Urinary bladder (tissue), 4 donors: ENCODE measurements around the gene ZNF467. TPM values are rescaled to one million over a fixed set of nuclear protein-coding genes. Genes with fewer than 3 reads are reported as not detected.

Experiments
- DNase-seq: peaks from one replicate; pipeline ENCODE4 v3.0.0-alpha.2; 2015; ENCODE audit errors: extremely low spot score
- H3K27ac ChIP-seq: one replicate; pipeline ENCODE4 v1.5.1; 2013; ENCODE audit warnings: low read depth, mild to moderate bottlenecking, moderate library complexity
- H3K36me3 ChIP-seq: one replicate; pipeline ENCODE4 v1.6.1; 2013; ENCODE audit warnings: mild to moderate bottlenecking, moderate library complexity; ENCODE audit not compliant: insufficient read depth
- H3K4me1 ChIP-seq: one replicate; pipeline ENCODE4 v1.6.1; 2013; ENCODE audit warnings: mild to moderate bottlenecking, moderate library complexity; ENCODE audit not compliant: insufficient read depth
- H3K4me3 ChIP-seq: one replicate; pipeline ENCODE4 v1.5.1; 2013; ENCODE audit warnings: low read depth, low read length
- WGBS: extraction: QIAGEN DNeasy Blood & Tissue Kit; methylation state at CpG from one replicate; pipeline ENCODE4 v1.1.7; 2013; 5-methylcytosine and 5-hydroxymethylcytosine counted together
- polyA plus RNA-seq: library from polyadenylated mRNA; stranded (reverse); fragments of 200-250 nt; gene quantifications from one replicate; pipeline ENCODE4 v1.2.3, GENCODE V29; 2013
- total RNA-seq: library from RNA; depleted of rRNA; stranded (reverse); fragments of >200 nt; gene quantifications from one replicate; pipeline ENCODE4 v1.2.3, GENCODE V29; 2014
- donor health status: healthy with polysubstance abuse.
- donor health status: healthy.

ZNF467 gene
- total and polyA plus RNA-seq, 2 donors: 2.1 to 9.5 TPM

DNA sequence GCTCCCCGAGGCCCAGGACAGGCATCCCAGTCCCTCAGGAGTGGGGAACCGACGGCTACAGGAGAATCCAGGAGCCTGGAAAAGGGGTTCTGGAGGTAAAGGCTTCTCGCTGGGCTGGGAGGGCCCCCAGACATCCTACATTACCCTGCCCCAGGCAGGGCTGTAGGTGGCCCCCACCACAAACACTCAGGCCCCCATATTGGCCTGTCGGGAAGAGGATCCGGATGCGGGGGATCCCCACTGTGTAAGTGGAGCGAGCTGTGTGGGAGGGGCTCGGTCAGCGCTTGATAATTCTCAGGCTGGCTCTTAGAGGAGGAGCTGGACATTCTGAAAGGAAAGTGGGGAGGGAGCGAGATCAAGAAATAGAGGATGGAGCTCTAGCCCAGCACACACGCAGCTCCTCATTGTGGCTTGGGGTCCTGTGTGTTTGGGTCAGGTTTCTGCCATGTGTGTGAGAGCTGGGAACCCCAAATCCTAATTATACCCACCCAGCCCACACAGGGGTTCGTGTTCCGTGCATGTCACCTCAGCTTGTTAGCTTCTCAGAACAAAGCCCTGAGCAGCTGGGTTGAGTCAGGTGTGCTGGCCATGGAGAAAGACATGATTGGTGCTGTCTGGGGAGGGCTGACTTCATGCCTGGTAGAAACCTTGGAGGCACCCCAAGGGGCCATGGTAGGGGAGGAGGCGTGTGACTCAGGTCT is 49.4 kb downstream of the ZNF467 start:
- H3K4me3 ChIP-seq: no peak overlapping the region
- H3K4me1 ChIP-seq: no peaks in the 10 kb centered on the region
- 96% methylated on average over 15 of the region's 15 CpGs for WGBS
- DNase-seq: no peak
- peaks cover 8% of the 10 kb centered on the region for H3K36me3 ChIP-seq
- H3K27ac ChIP-seq: no peak overlapping the region

DNA sequence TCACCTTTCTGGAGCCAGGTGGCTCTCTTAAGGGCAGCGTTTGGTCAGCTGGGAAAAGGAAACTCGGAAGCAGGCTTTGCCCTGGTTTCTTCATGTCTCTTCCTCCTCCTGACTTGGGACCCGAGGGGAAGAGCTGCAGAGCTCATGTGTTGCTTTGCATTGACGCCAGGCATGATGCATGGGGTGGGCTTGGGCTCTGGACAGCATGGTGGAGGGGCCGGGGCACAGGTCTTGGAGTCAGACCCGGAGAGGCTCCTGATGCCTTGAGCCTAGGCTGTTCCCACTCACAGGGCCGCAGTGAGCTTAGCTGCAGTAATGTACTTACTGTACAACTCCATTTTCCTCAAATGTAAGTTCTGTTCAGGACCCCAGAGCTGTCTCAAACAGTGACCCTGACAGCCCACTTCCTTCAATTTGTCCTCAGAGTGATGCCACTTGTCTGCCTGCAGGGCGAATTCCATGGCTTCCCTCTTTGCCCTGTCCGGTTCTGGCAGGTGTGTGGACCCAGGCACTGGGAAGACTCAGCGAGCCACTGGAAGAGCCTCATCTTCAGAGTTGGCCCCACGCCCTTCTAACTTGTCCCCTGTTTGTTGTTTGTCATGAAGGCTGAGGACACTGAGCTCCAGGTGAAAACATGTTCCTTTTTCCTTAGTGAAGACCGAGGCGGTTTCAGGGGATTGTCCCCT is 50.2 kb downstream of the ZNF467 start:
- no peak for DNase-seq
- Histone ChIP-seq H3K27ac (no peak overlapping the region), H3K4me1 (no peaks in the 10 kb centered on the region), H3K4me3 (no peak overlapping the region), H3K36me3 (peaks cover 8% of the 10 kb centered on the region)
- 93% methylated on average over 13 of the region's 13 CpGs for WGBS

DNA sequence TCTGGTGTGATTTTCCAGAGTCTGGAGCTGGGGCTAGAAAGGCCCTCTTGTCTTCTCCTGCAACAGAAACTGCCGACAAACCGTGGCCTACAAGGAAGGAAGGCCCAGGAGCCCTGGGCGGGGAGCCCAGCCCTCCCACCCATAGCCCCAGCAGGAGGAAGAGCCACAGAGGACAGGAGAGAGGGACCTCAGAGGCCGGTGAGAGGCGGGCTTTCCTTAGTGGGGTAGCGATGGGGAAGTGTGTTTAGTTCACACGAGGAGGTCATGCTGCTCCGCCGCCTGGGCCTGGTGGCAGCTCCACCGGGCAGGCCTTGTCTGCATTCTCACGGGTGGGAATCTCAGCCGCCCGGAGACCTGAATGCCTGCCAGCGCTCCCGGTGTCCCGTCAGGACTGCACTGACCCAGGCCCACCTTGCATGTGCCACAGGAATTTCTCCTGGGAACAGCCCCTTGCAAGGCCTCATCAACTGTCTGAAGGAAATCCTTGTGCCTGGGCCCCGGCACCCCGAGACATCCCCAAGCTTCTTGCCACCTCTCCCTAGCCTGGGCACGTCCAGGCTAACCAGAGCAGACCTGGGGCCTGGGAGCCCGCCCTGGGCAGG is 50.9 kb downstream of the ZNF467 start:
- 90% methylated on average over 20 of the region's 20 CpGs for WGBS
- DNase-seq: no peak
- Histone ChIP-seq H3K27ac (no peak overlapping the region), H3K4me3 (no peak overlapping the region), H3K4me1 (no peaks in the 10 kb centered on the region), H3K36me3 (peaks cover 8% of the 10 kb centered on the region)

DNA sequence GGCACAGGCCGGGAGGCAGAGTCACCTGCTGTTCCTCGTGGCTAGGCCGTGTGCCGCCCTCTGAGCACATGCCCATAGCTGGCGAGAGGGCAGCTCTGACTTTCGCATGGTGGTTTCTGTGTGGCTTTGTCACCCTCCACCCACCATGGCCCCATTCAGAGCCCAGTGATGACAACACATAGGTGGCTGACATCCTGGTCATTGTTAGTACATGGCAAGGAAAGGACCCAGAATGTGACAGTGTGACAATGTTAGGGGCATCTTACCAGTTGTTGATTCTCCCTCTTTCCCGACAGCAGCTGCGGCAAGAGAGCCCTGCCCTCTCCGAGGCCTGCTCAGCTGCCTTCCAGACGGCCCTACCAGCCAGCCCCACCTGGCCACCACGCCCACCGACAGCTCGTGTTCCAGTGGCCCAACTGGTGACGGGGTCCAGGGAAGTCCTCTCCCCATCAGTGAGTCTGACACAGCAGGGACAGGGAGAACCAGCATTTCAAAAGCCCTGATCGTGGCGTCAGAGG is 52.2 kb downstream of the ZNF467 start:
- DNase-seq: no peak
- Histone ChIP-seq H3K4me3 (no peak overlapping the region), H3K4me1 (no peaks in the 10 kb centered on the region), H3K36me3 (peaks cover 8% of the 10 kb centered on the region), H3K27ac (no peak overlapping the region)
- WGBS: 90% methylated on average over 16 of the region's 16 CpGs

DNA sequence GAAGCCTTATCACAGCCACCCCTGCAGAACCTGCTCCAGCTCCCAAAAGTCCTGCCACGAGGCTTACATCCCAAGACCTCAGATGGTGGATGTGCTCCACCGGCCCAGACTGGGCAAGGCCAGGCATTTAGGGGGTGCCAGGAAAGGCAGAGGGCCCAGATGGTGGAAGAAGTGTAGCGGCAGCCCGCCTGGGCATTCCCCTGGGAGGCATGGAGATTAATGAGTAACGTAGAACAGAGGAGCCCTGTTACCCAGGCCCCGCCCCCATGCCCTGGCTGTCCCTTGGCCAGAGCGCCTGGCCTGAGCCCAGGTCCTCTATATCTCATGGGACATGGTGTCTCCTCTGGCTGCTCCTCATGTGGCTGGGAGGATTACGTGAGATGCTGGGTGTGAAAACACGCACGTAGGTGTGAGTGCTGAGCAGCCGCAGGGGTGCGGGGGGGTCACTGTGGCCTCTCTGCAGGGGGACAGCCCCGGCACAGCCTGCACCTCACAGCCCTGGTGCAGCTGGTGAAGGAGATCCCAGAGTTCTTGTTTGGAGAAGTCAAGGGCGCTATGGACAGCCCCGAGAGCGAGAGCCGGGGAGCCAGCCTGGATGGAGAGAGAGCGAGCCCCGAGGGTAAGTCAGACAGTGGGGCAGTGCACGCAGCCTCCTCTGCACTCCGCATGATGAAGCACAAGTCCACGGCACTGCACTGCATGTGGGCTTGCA is 52.9 kb downstream of the ZNF467 start:
- WGBS: 83% methylated on average over 22 of the region's 22 CpGs
- H3K4me1 ChIP-seq: no peaks in the 10 kb centered on the region
- no peak for DNase-seq
- no peak overlapping the region for H3K4me3 ChIP-seq
- H3K36me3 ChIP-seq: peaks cover 8% of the 10 kb centered on the region
- H3K27ac ChIP-seq: no peak overlapping the region

DNA sequence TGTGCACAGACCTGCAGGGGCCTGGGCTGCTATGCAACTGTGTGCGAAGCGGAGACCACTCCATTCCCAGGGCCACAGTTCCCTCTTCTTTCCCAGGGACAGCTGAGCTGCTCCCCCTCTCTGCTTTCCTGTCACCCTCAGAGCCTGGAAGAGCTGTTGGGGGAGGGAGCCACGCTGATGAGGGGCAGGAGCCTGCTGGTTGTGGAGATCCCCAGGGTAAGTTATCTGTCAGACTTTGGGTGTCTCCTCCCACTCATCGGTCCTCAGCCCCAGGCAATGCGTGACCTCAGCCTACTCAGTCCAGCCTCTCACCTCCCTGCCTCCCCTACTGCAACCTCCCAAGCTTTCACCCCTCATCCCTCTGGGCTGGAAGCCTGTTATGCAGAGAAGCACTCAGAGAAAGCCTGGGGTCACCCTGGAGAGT is 53.5 kb downstream of the ZNF467 start:
- peaks cover 8% of the 10 kb centered on the region for H3K36me3 ChIP-seq
- peaks cover 1% of the 10 kb centered on the region for H3K4me1 ChIP-seq
- no peak overlapping the region for H3K27ac ChIP-seq
- 88% methylated on average over 5 of the region's 5 CpGs for WGBS
- DNase-seq: no peak
- H3K4me3 ChIP-seq: no peak overlapping the region

DNA sequence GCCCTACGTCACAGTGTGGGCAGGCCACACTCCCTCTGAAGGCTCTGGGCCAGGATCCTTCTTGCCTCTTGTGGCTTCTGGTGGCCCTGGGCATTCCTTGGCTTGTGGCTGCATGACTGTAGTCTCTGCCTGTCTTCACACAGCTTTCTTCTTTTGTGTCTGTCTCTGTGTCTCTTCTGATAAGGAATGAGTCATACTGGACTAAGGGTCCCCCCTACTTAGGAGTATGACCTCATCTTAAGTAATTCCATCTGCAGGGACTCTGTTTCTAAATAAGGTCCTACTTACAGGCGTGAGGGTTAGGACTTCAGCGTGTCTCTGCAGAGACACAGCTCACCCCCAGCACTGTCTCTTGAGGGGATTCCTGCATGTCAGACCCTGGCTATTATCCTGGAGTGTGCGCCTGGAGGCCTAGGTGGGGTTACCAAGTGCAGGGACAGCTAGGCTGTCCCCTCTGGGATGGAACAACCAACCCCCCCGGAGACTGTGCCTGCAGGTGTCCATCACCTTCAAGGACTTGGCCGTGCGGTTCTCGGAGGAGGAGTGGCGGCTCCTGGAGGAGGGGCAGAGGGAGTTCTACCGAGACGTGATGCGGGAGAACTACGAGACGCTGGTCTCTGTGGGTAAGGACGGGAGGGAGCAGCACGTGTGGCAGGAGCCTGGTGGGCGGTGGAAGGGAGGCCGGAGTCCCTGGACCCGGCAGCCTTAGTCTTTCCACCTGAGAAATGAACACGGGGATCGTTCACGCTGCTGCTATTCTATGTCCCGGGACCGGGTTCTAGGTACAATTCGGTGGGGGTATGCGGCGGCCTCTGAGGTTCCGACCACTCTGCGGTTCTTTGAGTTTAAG is 54.1 kb downstream of the ZNF467 start:
- H3K4me1 ChIP-seq: peaks cover 1% of the 10 kb centered on the region
- H3K27ac ChIP-seq: no peak overlapping the region
- no peak overlapping the region for H3K4me3 ChIP-seq
- H3K36me3 ChIP-seq: peaks cover 8% of the 10 kb centered on the region
- no peak for DNase-seq
- 90% methylated on average over 29 of the region's 29 CpGs for WGBS

DNA sequence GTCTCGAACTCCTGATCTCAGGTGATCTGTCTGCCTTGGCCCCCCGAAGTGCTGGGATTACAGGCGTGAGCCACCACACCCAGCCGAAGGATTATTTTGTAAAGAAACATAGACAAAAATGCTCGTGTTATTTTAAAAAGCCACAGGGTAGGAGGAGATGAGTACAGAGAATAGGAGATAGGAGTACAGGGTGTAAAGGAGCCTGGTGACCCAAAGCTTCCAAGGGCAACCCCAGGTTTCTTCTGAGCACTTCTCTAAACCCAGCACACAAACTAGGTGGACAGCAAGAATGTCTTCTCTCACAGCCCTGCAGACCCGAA is 54.7 kb downstream of the ZNF467 start:
- H3K4me1 ChIP-seq: peaks cover 1% of the 10 kb centered on the region
- no peak for DNase-seq
- no peak overlapping the region for H3K4me3 ChIP-seq
- peaks cover 5% of the 10 kb centered on the region for H3K36me3 ChIP-seq
- H3K27ac ChIP-seq: no peak overlapping the region
- 94% methylated on average over 6 of the region's 6 CpGs for WGBS

DNA sequence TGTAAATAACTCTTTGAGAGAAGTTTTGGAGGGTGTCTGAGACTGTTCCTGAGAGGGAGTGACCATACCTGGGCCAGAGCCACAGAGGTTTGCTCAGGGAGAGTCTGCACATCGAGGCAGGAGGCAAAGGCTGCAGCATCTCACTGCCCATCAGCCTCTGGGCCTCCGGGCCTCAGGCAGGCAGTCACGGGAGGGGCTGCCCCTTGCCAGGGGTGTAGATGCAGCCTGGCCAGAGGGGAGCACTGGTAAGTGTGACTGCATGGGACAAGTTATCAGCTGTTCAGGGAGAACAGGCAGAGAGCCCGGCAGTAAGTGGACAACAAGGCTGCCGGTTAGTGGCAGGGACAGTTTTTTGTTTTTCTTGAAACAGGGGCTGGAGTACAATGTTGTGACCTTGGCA is 55.9 kb downstream of the ZNF467 start:
- DNase-seq: no peak

DNA sequence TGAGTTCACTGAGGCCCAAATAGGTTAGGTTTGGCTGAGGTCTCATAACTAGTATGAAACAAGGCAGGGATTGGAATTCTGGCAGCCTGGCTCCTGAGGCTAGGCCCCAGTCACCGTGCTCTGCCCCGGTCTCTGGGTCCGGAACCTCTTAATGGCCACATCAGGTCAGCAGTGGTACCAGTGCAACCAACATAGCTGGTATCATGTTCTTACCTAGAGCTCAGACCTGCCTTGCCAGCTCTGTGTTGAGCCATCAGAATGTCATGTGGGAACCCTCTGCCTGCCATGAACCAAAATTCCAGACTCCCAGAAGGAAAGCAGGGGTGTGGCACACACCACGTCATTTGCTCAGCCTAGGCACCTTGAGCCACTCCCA is 56.5 kb downstream of the ZNF467 start:
- 88% methylated on average over 4 of the region's 4 CpGs for WGBS
- peaks cover 1% of the 10 kb centered on the region for H3K4me1 ChIP-seq
- H3K4me3 ChIP-seq: no peak overlapping the region
- no peak overlapping the region for H3K27ac ChIP-seq
- DNase-seq: no peak
- H3K36me3 ChIP-seq: peaks cover 2% of the 10 kb centered on the region

More for the DNA sequence above, 55.9 kb downstream of the ZNF467 start:
- no peak overlapping the region for H3K27ac ChIP-seq
- peaks cover 1% of the 10 kb centered on the region for H3K4me1 ChIP-seq
- 81% methylated on average over 5 of the region's 5 CpGs for WGBS
- peaks cover 2% of the 10 kb centered on the region for H3K36me3 ChIP-seq
- no peak overlapping the region for H3K4me3 ChIP-seq

DNA sequence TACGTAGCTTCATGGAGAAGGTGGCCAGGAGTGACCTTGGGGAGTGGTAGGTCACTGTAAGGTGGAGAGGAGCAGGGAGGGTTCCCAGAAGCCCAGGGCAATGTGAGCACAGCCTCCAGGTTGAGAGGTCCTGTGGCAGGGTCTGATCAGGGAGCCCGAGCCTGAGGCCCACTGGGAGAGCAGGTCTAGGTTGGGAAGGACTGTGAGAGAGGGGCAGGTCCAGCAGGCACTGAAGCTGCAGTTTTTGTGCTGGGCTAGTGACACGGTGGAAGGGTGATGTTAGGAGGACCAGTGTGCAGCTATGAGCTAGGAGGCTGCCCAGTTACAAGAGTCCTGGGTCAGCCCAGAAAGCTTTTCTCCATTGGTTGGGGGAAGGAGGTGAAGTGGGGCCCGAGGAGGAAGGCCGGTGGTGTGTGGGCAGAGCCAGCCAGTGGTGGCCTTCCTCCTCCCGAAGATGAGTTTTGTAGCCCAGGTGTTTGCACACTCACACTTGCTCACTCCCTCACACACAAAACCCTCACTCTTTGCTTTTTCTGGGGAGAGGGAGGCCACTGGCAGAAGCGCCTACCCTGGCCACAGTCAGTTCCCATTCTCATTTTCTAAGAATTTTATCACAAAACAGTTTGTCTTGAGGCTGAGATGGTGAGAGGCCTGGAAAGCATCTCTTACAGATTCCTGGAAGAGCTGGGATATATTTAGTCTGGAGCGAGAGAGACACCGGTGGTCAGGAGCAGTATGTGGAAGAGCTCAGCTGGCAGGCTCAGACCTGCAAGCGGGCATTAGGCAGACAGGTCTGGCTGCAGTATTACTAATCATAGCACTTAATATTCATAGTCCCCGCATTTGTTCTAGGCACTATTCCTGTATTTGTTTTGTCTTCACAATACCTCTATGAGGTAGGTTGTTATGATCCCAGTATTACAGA is 57.1 kb downstream of the ZNF467 start:
- no peak overlapping the region for H3K27ac ChIP-seq
- peaks cover 1% of the 10 kb centered on the region for H3K4me1 ChIP-seq
- no peak for DNase-seq
- no peaks in the 10 kb centered on the region for H3K36me3 ChIP-seq
- H3K4me3 ChIP-seq: no peak overlapping the region
- WGBS: 56% methylated on average over 11 of the region's 11 CpGs

DNA sequence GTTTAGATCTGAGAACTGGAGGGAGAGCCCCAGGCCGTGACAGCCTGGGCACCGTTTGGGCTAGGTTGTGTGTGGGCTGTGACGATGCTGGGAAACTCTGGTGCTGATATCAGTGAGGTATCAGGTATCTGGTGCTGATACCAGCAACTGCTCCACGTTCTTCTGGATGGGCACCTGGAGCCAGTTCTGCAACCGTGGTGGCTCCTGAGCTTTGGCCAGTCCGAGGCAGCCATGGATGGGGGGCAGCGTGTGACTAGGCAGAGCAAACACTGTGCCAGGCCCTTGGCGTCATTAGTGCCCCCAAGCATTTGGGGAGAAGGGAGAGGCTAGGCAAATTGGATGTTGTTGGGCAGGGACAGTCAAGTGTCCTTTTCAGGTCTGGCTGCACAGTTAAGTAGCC is 57.9 kb downstream of the ZNF467 start:
- WGBS: 42% methylated on average over 8 of the region's 8 CpGs
- Histone ChIP-seq H3K4me3 (peak overlapping the region; percentile 81), H3K36me3 (no peaks in the 10 kb centered on the region), H3K27ac (no peak overlapping the region), H3K4me1 (peaks cover 1% of the 10 kb centered on the region)
- no peak for DNase-seq
